ENCODE measurements around the gene TMEM43. TPM values are rescaled to one million over a fixed set of nuclear protein-coding genes. Genes with fewer than 3 reads are reported as not detected.

The TMEM43 gene
- total RNA-seq, 1 donor from 2014 or later: 84.9 TPM

GRCh38 chr3:14124223-14124614 is 633 bp upstream of the TMEM43 start:
- peaks cover 11% of the 10 kb centered on the region for H3K36me3 Mint-ChIP-seq (ENCODE audit: low read depth)
- no peaks in the 10 kb centered on the region for H3K9me3 Mint-ChIP-seq (ENCODE audit: low read depth)
- peak overlapping the region; percentile 93 for H3K4me3 Mint-ChIP-seq (ENCODE audit: unreplicated experiment)
- DNase-seq (ENCODE audit: low spot score): no peak
- peaks cover 38% of the 10 kb centered on the region for H3K4me1 Mint-ChIP-seq (ENCODE audit: low read depth)
- H3K27me3 Mint-ChIP-seq (ENCODE audit: low read depth): no peaks in the 10 kb centered on the region
- peak overlapping the region; percentile 80 for H3K27ac Mint-ChIP-seq (ENCODE audit: unreplicated experiment)
- no peak for TF ChIP-seq CTCF (IDR thresholded peaks at IDR 0.05)

GRCh38 chr3:14125193-14126016 is 553 bp downstream of the TMEM43 start:
- no peaks in the 10 kb centered on the region for H3K9me3 Mint-ChIP-seq (ENCODE audit: low read depth)
- peaks cover 38% of the 10 kb centered on the region for H3K4me1 Mint-ChIP-seq (ENCODE audit: low read depth)
- peaks cover 17% of the 10 kb centered on the region for H3K36me3 Mint-ChIP-seq (ENCODE audit: low read depth)
- H3K27me3 Mint-ChIP-seq (ENCODE audit: low read depth): no peaks in the 10 kb centered on the region
- TF ChIP-seq CTCF (IDR thresholded peaks at IDR 0.05): peak; percentile 56
- H3K27ac Mint-ChIP-seq (ENCODE audit: unreplicated experiment): peak overlapping the region; percentile 98
- peak; percentile 90 for DNase-seq (ENCODE audit: low spot score)
- H3K4me3 Mint-ChIP-seq (ENCODE audit: unreplicated experiment): peak overlapping the region; percentile 93

GRCh38 chr3:14126017-14126886 is 1.4 kb downstream of the TMEM43 start:
- no peak for DNase-seq (ENCODE audit: low spot score)
- no peaks in the 10 kb centered on the region for H3K9me3 Mint-ChIP-seq (ENCODE audit: low read depth)
- no peak for TF ChIP-seq CTCF (IDR thresholded peaks at IDR 0.05)
- no peaks in the 10 kb centered on the region for H3K27me3 Mint-ChIP-seq (ENCODE audit: low read depth)
- H3K4me1 Mint-ChIP-seq (ENCODE audit: low read depth): peaks cover 38% of the 10 kb centered on the region
- peak overlapping the region; percentile 93 for H3K4me3 Mint-ChIP-seq (ENCODE audit: unreplicated experiment)
- peaks cover 19% of the 10 kb centered on the region for H3K36me3 Mint-ChIP-seq (ENCODE audit: low read depth)
- H3K27ac Mint-ChIP-seq (ENCODE audit: unreplicated experiment): peak overlapping the region; percentile 98

GRCh38 chr3:14126887-14127505 is 2.1 kb downstream of the TMEM43 start:
- Mint-ChIP-seq H3K4me3 (ENCODE audit: unreplicated experiment) (peak overlapping the region; percentile 93), H3K27me3 (ENCODE audit: low read depth) (no peaks in the 10 kb centered on the region), H3K4me1 (ENCODE audit: low read depth) (peaks cover 38% of the 10 kb centered on the region), H3K9me3 (ENCODE audit: low read depth) (no peaks in the 10 kb centered on the region), H3K27ac (ENCODE audit: unreplicated experiment) (peak overlapping the region; percentile 13), H3K36me3 (ENCODE audit: low read depth) (peaks cover 25% of the 10 kb centered on the region)
- DNase-seq (ENCODE audit: low spot score): no peak
- no peak for TF ChIP-seq CTCF (IDR thresholded peaks at IDR 0.05)

Measured in chondrocyte (in vitro differentiated cells).